GM19238 (cell line): Measurements from ENCODE around the gene GAB3.

Experiments used
- DNase-seq: peaks from one replicate; pipeline ENCODE4 v3.0.0; 2011; ENCODE audit warnings: low spot score; ENCODE audit not compliant: insufficient read length

Gene GAB3

GRCh38 chrX:154751203-154751668 is 359 bp upstream of the GAB3 start:
- DNase-seq = no peak

GRCh38 chrX:154749856-154750255 is 1.0 kb downstream of the GAB3 start:
- DNase-seq = no peak

GRCh38 chrX:154748712-154749339 is 2.1 kb downstream of the GAB3 start:
- no peak for DNase-seq

GRCh38 chrX:154742613-154743012 is 8.3 kb downstream of the GAB3 start:
- DNase-seq = no peak

GRCh38 chrX:154739952-154740465 is 10.9 kb downstream of the GAB3 start:
- DNase-seq = no peak

GRCh38 chrX:154738011-154738738 is 12.7 kb downstream of the GAB3 start:
- no peak for DNase-seq

- no peak for DNase-seq
These were observed 13.7 kb downstream of the GAB3 start for GRCh38 chrX:154737136-154737535.

GRCh38 chrX:154735695-154736393 is 15.0 kb downstream of the GAB3 start:
- DNase-seq = no peak

- DNase-seq = no peak
These were observed 16.7 kb downstream of the GAB3 start for GRCh38 chrX:154734061-154734781.

- no peak for DNase-seq
These were observed 17.8 kb downstream of the GAB3 start for GRCh38 chrX:154733066-154733425.

GRCh38 chrX:154732421-154733065 is 18.3 kb downstream of the GAB3 start:
- DNase-seq = no peak

- no peak for DNase-seq
These were observed 19.0 kb downstream of the GAB3 start for GRCh38 chrX:154731881-154732280.

GRCh38 chrX:154731184-154731583 is 19.7 kb downstream of the GAB3 start:
- no peak for DNase-seq

GRCh38 chrX:154730253-154730891 is 20.5 kb downstream of the GAB3 start:
- no peak for DNase-seq

GRCh38 chrX:154729439-154729838 is 21.4 kb downstream of the GAB3 start:
- DNase-seq = no peak

GRCh38 chrX:154728431-154729190 is 22.3 kb downstream of the GAB3 start:
- DNase-seq = no peak

GRCh38 chrX:154727871-154728270 is 23.0 kb downstream of the GAB3 start:
- DNase-seq = no peak

- DNase-seq = no peak
These were observed 23.5 kb downstream of the GAB3 start for GRCh38 chrX:154727418-154727817.

- DNase-seq = no peak
These were observed 25.7 kb downstream of the GAB3 start for GRCh38 chrX:154724993-154725756.
